ES-I3 (cell line): ENCODE results near the gene SNX10.

Experiments used
- H3K36me3 ChIP-seq: 2 replicates; pipeline ENCODE4 v1.6.1; 2013; ENCODE audit warnings: mild to moderate bottlenecking, low read length, control low read depth, moderate library complexity; ENCODE audit not compliant: insufficient read depth
- H3K4me1 ChIP-seq: 2 replicates; pipeline ENCODE4 v1.6.1; 2013; ENCODE audit warnings: mild to moderate bottlenecking, control low read depth, low read length; ENCODE audit not compliant: insufficient read depth
- H3K9ac ChIP-seq: 2 replicates; pipeline ENCODE4 v1.6.1; 2013; ENCODE audit warnings: low read depth, mild to moderate bottlenecking, low read length, moderate library complexity
- H3K9me3 ChIP-seq: 2 replicates; pipeline ENCODE4 v1.6.1; 2013; ENCODE audit warnings: mild to moderate bottlenecking, low read length, moderate library complexity; ENCODE audit not compliant: control insufficient read depth, insufficient read depth

Gene SNX10

DNA sequence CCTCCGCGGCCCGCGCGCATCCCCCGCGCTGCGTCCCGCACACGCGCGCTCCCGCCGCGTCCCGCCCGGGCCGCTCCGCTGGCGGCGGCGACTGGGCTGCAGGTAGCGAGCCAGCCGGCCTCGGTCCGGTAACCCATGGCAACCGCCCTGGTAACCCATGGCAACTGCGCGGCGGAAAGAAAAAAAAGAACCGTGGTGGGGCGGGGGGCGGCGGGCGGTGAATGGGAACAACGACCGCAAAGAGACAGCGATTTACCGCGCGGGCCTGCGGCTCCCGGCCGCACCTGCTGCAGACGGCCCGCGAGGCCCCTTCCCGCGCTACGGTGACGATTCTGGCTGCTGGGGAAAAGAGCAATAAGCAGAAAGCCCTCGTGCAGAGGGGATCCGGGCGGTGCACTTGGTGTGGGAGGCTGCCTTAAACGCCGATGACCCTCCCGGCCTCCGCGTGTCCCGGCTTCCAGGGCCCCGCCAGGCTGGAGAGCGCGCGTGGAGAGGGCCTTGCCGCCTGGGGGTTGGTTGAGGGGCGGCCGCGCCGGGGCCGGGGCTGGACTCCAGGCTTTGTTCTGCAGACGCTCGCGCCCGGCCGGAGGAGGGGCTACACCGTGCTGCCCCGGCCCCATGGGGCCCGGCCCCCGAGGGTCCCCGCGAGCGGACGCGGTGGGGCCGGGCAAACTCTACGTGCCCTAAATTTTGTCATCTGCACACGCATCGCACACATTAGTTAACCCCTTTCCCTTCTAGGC is 84.7 kb downstream of the SNX10 start:
- Histone ChIP-seq H3K4me1 (peaks cover 3% of the 10 kb centered on the region; the same call in 1 of the 2 replicates), H3K36me3 (no peaks in the 10 kb centered on the region), H3K9me3 (no peaks in the 10 kb centered on the region), H3K9ac (peak overlapping the region; percentile 89)

DNA sequence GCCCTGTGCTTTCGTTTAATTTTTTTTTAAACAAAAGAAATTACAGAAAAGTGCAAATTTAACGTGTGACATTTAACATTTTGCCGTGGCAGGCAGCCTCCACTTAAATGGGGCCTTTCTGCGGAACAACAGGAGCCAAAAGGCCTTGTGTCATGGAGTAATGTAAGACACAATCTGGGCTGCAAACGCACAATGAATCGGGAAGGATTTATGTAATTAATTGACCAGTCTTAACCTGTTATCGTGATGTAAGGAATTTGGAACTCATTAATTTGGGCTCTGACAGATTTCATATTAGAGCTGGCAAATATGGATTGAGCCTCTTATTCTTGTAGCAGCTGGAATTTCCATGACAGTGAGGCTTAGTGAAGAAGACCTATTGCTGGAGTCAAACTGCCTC is 86.4 kb downstream of the SNX10 start:
- Histone ChIP-seq H3K36me3 (no peaks in the 10 kb centered on the region), H3K4me1 (peaks cover 5% of the 10 kb centered on the region; the same call in 1 of the 2 replicates), H3K9me3 (no peaks in the 10 kb centered on the region), H3K9ac (no peak overlapping the region)

DNA sequence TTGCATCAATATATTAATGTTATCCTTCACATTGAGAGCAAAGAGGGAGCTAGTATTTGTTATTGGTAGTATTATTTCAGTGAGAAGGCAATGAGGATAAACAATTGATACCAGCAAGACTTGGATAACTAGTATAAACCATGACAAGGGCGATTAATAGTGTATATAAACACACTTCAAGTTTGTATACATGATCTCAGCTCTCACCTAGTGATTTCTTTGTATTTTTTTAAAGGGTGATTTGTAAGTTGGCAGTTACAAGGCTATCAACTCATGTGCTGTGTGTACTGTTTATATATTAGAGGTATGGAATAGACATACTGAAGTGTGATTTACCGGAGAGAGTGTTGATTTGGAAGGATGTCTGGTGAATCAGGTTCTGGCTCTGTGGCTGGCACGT is 88.0 kb downstream of the SNX10 start:
- Histone ChIP-seq H3K9me3 (no peaks in the 10 kb centered on the region), H3K4me1 (peaks cover 5% of the 10 kb centered on the region; the same call in 1 of the 2 replicates), H3K9ac (no peak overlapping the region), H3K36me3 (no peaks in the 10 kb centered on the region)

DNA sequence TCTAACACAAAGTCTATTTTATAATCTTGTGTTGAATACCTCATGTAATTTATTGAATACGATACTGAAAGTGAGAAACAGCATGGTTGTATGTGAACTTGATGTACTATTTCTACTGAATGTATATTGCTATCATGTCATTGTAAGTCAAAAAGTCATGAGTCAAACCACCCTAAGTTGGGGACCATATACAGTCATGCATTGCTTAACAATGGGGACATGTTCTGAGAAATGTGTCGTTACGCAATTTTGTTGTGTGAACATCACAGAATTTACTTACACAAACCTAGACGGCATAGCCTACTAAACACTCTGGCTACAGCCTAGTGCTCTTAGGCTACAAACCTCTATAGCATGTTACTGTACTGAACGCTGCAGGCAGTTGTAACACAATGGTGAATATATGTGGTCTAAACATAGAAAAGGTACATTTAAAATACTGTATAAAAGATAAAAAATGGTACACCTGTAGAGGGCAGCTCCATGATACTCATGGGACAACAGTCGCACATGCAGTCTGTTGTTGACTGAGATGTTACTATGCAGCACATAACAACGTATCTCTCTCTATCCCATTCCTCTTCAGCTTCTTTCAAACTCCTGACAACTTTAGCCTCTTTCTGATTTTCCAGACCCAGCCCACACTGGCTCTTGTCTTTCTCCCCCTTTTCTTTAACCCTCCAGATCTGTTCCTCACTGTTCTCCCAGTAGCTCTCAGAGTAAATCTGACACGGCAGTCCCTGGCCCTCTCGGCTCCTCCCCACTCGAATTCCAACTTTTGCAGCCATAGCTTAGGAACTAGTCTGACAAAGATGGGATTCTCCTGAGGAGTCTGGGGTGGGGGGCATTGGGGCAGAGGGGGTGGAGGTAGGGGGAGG is 90.1 kb downstream of the SNX10 start:
- no peaks in the 10 kb centered on the region for H3K9me3 ChIP-seq
- H3K9ac ChIP-seq: no peak overlapping the region
- peaks cover 5% of the 10 kb centered on the region; the same call in 1 of the 2 replicates for H3K4me1 ChIP-seq
- no peaks in the 10 kb centered on the region for H3K36me3 ChIP-seq

DNA sequence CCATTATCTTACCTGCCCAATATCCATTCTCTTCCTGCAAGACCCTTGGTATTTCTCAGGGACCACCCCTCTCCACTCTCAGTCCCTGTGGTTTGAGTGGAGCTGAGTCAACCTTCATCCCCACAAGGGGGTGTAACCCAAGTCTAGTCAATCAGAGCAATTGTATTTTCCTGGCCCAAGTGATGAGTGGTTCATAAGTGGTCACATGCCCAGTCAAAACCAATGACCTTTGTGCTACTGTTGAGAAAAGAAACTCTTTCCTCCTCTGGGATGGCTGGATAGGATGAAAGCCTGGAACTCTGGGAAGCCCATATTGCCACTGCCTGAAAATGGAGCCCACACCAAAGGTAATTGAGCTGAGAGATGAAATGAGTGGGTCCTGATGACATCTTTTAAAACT is 93.6 kb downstream of the SNX10 start:
- H3K9ac ChIP-seq: no peak overlapping the region
- no peaks in the 10 kb centered on the region for H3K36me3 ChIP-seq

DNA sequence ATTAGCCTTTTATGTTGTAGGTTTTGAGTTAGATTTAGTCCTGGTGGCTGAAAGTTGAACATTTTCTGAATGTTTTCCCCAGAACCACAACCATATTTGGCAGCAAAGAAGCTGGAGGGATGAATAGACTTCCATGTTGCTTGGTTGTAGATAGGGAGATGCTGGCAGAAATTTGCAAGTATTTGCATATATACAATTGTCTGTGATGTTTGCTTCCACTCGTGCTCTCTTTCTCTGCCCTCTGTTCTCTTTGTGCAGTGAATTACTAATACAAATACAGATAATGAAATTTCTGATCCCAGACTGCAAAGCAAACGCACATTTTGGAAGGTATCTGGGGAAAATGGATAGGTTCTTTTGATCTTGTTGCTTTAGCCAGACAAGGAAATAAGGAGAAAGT is 96.1 kb downstream of the SNX10 start:
- H3K9ac ChIP-seq: no peak overlapping the region
- peaks cover 10% of the 10 kb centered on the region for H3K4me1 ChIP-seq
- no peaks in the 10 kb centered on the region for H3K9me3 ChIP-seq
- no peaks in the 10 kb centered on the region for H3K36me3 ChIP-seq

More for the DNA sequence above, 93.6 kb downstream of the SNX10 start:
- peaks cover 12% of the 10 kb centered on the region for H3K4me1 ChIP-seq
- no peaks in the 10 kb centered on the region for H3K9me3 ChIP-seq

DNA sequence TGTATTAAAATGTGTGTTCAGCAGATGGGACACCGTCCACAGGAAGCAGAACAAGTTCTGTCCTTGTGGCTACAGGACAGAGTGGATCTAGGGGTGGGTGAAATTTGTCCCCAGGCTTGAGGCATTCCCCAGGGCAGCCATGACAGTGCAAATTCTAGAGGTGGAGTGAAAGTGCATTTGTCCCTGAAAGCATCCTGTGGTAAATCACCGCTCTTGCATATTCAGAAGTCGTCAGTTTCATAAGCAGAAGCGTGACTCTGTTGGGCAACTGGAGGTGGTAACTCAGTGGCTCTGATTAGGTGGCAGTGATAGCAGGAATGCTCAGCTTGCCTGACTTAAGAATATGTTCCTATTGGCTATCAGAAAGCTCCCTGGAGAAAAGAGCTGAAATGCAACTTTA is 96.6 kb downstream of the SNX10 start:
- H3K36me3 ChIP-seq: no peaks in the 10 kb centered on the region
- H3K9ac ChIP-seq: no peak overlapping the region
- H3K9me3 ChIP-seq: no peaks in the 10 kb centered on the region
- H3K4me1 ChIP-seq: peaks cover 10% of the 10 kb centered on the region

DNA sequence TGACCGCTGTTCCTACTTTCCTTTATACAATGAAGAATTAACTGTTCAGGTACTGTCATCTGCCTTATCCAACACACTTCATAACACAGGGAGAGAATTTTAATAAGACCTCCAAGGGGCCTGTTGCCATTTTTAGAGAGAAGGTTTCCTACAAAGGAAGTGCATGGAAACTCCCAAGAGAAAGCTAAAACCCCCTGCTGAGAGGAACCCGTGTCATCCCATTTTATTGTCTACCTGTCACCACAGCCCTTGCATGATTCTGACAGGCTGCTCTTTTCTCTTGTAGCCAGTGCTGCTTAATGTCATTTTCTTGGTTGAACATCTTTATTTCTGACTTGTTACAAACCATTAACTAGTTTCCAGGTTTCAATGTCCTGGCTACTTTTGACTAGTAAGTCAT is 98.4 kb downstream of the SNX10 start:
- no peak overlapping the region for H3K9ac ChIP-seq
- H3K36me3 ChIP-seq: no peaks in the 10 kb centered on the region
- H3K9me3 ChIP-seq: no peaks in the 10 kb centered on the region
- H3K4me1 ChIP-seq: peaks cover 10% of the 10 kb centered on the region

DNA sequence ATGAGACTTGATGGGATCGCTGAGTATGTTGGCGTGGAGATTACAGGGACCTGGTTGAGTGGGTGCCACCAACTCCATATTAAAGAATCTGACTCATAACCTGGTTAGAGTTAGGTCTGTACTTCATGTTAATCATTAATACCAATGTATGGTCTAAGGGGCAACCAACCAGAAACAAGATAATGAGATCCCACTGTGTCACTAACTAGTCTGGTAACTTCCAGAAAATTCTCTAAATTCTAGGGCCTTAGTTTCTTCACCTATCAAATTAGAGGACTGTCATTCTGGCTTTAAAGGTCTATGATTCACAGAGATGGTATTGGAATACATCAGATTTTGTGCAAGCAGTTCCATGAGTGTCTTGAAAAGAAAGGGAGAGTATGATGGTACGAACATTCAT is 102.2 kb downstream of the SNX10 start:
- Histone ChIP-seq H3K9ac (no peak overlapping the region), H3K9me3 (no peaks in the 10 kb centered on the region), H3K36me3 (no peaks in the 10 kb centered on the region), H3K4me1 (peaks cover 6% of the 10 kb centered on the region)

DNA sequence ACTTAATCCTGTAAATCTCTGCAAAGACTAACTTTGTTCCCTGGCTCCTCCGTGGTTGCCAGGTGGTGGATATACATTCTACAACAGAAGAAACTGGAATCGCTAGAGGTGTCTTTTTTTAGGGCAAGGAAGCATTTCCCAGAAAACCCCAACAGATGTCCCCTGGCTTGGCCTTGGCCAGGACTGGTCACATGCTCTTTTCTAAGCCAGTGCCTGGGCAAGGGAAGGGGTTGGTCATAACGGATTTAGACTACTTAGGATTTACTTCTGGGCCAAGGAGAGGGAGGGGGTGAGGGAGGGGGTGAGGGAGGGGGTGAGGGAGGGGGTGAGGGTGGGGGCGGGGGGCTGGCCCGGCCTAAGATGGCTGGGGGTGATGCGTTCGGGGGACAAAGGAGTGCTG is 105.7 kb downstream of the SNX10 start:
- Histone ChIP-seq H3K4me1 (peaks cover 6% of the 10 kb centered on the region), H3K9ac (peak overlapping the region; percentile 90; the same call in 1 of the 2 replicates), H3K36me3 (no peaks in the 10 kb centered on the region), H3K9me3 (no peaks in the 10 kb centered on the region)

DNA sequence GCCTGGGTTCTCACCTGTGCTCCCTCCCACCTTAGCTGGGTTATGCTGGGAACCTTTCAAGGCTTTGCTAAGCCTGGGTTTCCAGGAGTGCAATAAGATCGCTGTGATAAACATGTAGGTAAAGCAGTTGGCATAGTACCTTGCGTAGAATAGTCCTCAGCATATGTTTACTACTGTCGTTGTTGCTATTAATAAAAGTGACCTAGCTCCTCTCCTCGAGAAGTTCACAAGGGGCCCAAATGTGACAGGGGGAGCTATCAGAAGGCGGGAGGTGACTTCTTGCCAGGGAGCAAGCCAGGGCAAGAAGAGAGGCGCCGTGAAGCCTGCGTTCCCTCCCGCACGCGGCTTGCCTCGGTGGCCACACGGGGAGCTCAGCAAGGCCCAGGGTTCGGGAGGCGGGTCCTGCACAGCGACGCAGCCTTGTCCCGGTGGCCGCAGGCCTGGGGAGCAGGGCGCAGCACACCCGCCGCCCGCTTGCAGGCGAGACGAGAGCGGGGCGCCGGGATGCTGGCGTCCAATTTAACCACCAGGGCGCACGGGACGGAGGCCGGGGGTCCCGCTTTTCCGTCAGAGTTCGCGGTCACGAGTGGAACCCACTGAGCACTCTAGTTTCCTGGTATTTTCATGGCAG is 106.2 kb downstream of the SNX10 start:
- peaks cover 6% of the 10 kb centered on the region for H3K4me1 ChIP-seq
- peak overlapping the region; percentile 90 for H3K9ac ChIP-seq
- no peaks in the 10 kb centered on the region for H3K9me3 ChIP-seq
- H3K36me3 ChIP-seq: no peaks in the 10 kb centered on the region

DNA sequence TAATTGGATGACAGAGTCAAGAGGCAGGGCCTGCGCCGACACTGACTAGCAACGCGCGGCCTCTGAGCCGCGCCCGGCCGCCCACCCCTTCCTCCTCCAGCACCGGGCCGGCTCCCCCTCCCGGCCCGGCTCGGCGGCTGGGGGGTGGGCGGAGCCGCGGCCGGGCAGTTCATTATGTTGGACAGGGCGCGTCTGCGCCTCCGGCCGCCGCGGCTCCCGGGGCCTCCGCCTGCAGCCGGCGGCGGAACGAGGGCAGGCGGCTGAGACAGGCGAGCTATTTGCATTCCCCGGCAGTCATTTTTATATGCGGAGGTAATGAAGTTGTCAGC is 106.7 kb downstream of the SNX10 start:
- peaks cover 6% of the 10 kb centered on the region for H3K4me1 ChIP-seq
- no peaks in the 10 kb centered on the region for H3K36me3 ChIP-seq
- H3K9ac ChIP-seq: peak overlapping the region; percentile 90
- H3K9me3 ChIP-seq: no peaks in the 10 kb centered on the region

DNA sequence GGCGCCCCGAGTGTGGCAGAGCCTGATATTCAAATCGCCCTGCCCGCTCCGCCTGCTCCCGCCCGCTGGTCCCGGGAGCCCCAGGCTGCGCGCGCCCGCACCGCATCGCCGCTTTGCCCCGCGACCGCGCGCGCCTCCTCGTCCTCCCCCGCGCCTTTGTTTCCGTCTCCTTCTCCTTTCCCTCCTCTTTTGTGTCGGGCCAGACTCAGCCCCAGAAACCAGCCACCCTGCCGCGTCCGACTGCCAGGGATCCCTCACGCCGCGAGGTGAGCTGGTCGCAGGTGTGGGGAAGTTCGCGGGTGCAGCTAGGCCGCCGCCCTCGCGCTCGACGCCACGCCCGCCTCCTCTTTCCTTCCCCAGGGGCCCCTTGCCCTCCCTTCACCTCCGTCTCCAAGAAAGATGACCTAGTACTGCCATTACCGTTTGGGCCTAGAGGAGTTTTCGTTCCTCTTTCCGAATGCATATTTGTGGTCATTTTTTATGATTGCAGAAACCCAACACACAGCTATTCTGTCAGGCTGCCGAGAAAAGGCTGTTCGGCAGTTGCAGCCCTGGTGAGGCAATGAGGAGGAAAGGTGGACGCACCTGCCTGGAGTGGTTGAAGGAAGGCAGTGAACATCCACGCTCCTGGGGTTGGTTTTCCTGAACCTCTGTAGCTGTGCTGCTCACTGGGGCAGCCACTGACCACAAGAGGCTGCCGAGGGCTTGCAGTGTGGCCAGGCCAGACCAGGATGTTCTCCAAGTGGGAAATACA is 107.3 kb downstream of the SNX10 start:
- Histone ChIP-seq H3K36me3 (no peaks in the 10 kb centered on the region), H3K9me3 (no peaks in the 10 kb centered on the region), H3K4me1 (peaks cover 6% of the 10 kb centered on the region), H3K9ac (peak overlapping the region; percentile 90)

DNA sequence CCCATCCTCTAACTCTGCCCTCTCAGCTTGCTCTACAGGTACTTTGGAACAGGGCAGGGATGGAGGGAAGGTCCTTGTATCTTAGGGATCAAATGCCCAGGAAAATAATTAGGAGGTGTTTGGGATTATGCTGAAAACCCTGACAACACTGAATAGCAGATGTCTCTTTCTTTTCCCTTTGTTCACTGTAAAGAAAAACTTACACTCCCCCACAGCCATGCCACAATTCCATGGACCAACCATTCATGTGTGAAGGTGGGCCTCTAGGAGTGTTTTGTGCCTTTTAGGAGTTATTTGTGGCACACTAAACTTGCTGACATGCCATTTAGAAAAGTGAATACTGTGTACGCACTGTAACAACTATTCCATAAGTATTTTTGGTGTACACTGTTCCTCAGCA is 108.1 kb downstream of the SNX10 start:
- H3K9me3 ChIP-seq: no peaks in the 10 kb centered on the region
- H3K4me1 ChIP-seq: peaks cover 6% of the 10 kb centered on the region
- peak overlapping the region; percentile 90; the same call in 1 of the 2 replicates for H3K9ac ChIP-seq
- H3K36me3 ChIP-seq: no peaks in the 10 kb centered on the region
